ENCODE data around the gene TBC1D10A. TPM values are rescaled to one million over a fixed set of nuclear protein-coding genes. Genes with fewer than 3 reads are reported as not detected.
A peak's percentile ranks its signal among the peaks of the same experiment; 100 is the strongest.

The TBC1D10A gene
- total RNA-seq, 6 donors from 2014 or later: 22.6 to 61.0 (median 36.2) TPM

DNA sequence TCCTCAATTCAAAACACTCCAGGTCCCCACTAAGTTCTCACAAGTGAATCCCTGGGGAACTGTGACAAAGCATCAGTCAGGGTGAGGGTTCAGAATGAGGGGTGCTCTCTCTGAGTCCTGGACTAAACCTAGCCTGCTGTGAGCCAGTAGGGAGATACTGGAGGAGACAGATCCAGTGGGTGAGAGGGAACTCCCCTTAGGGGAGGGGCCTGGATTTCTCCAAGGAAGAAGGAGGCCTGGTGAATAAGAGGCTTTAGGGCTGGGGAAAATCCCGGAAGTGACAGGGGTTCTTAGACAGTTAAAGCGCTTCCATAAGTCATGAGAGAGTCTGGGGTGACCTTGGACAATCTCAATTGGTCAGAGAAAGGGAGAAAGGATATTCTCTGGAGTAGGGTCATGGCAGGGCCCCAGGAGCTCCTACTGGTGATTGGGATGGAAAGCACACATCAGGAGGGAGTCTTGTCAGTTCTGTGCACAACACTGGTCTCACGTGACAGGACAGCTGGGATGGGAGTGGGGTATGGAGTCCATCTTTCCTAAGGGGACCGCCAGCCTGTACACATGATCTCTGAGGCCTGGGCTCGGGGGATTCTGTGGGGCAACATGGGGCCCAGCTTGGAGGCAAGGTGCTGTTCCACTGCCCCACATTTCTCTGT, 1.5 kb downstream of the TBC1D10A start:
- WGBS, 2 donors: 47 to 57% methylated on average over 5 of the region's 5 CpGs
- Histone ChIP-seq H3K9me3 (no peaks in the 10 kb centered on the region), H3K4me3 (peak overlapping the region; percentile 98 to 100 (median 98)), H3K27me3 (no peaks in the 10 kb centered on the region), H3K4me1 (peaks cover 54 to 61% (median 57%) of the 10 kb centered on the region in 4 donors), H3K36me3 (peaks cover 0 to 14% (median 4%) of the 10 kb centered on the region in 4 donors), H3K27ac (peak overlapping the region; percentile 92 to 98 (median 95))
- peak in 1 of 2 donors; percentile 39 for TF ChIP-seq POLR2AphosphoS5 (IDR thresholded peaks at IDR 0.05)
- TF ChIP-seq EP300 (IDR thresholded peaks at IDR 0.05): no peak
- peak in 1 of 4 donors; percentile 33 for TF ChIP-seq POLR2A (IDR thresholded peaks at IDR 0.05)
- no peak for TF ChIP-seq CTCF (IDR thresholded peaks at IDR 0.05)
- ATAC-seq (ENCODE audit: low FRiP score in 2 of 2) (peak in 1 of 2 donors; percentile 67), DNase-seq (peak in 1 of 2 donors; percentile 78)

DNA sequence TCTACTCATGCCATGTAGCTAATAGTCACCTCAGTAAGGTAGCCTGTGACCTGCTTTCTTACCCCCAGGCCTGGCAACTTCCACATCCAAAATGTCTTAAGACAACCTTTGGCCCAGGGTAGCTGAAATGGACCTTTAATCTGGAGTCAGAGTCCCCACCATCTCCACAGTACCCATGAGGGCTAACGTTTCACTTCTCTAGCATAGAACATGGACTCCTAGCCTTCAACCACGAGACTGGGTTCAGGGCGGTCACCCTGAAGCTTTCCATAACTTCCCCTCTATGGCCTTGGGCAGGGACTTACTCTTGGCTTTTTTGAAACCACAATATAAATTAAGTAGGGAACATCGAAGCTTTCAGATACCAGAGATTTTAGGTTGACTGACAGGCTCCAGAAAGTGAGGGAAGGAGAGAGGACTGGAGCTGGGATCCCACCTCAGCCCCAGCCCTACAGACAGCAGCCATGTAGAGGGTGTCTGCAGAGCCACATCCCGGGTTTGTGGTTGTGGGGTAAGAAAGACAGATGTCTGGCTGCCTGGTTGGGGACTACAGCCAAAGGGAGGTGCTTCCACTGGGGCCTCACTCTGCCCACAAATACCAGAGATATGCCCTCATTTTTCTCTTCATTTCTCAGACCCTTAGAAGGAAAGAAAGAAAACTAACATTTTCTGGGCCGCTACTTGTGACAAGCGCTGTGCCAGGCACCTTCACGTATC, 2.6 kb downstream of the TBC1D10A start:
- no peaks in the 10 kb centered on the region for H3K9me3 ChIP-seq
- ATAC-seq (ENCODE audit: low FRiP score in 2 of 2): peak in 1 of 2 donors; percentile 22
- peaks cover 60 to 71% (median 67%) of the 10 kb centered on the region in 4 donors for H3K4me1 ChIP-seq
- H3K4me3 ChIP-seq: peak overlapping the region in 2 of 4 donors; percentile 99 to 100
- 47 to 50% methylated on average over 8 of the region's 8 CpGs for WGBS, 2 donors
- peak overlapping the region; percentile 92 to 98 (median 95) for H3K27ac ChIP-seq
- H3K36me3 ChIP-seq: peaks cover 0 to 12% (median 5%) of the 10 kb centered on the region in 4 donors
- DNase-seq: no peak
- TF ChIP-seq POLR2AphosphoS5 (IDR thresholded peaks at IDR 0.05) (no peak), CTCF (IDR thresholded peaks at IDR 0.05) (no peak), EP300 (IDR thresholded peaks at IDR 0.05) (no peak), POLR2A (IDR thresholded peaks at IDR 0.05) (no peak)
- H3K27me3 ChIP-seq: no peaks in the 10 kb centered on the region

DNA sequence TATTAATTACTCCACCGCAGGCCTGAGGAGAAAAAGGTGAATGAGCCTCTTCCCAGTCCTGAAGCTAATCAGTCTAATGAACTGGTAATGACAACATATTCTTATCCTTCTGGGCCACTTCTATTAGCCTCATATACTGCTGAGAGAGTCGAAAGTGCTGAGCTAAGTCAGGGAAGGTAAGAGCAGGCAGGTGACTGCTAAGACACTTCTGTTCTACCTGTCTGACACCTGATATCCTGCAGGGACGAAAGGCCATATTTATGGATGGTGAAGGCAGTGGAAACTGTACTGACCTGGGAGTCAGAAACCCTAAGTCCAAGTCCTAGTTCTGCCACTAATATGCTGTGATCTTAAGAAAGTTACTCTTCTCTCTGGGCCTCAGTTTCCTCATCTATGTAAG, 3.5 kb downstream of the TBC1D10A start:
- Histone ChIP-seq H3K9me3 (no peaks in the 10 kb centered on the region), H3K27me3 (no peaks in the 10 kb centered on the region), H3K4me1 (peaks cover 70 to 79% (median 76%) of the 10 kb centered on the region in 4 donors), H3K4me3 (no peak overlapping the region), H3K36me3 (peaks cover 0 to 15% (median 5%) of the 10 kb centered on the region in 4 donors), H3K27ac (peak overlapping the region in 2 of 4 donors; percentile 36 to 98)
- ATAC-seq (ENCODE audit: low FRiP score in 2 of 2) (no peak), DNase-seq (no peak)
- TF ChIP-seq POLR2A (IDR thresholded peaks at IDR 0.05): no peak
- no peak for TF ChIP-seq EP300 (IDR thresholded peaks at IDR 0.05)
- TF ChIP-seq CTCF (IDR thresholded peaks at IDR 0.05): no peak
- TF ChIP-seq POLR2AphosphoS5 (IDR thresholded peaks at IDR 0.05): no peak
- WGBS, 2 donors: 93 to 95% methylated on average over 2 to 3 of the region's 3 CpGs

DNA sequence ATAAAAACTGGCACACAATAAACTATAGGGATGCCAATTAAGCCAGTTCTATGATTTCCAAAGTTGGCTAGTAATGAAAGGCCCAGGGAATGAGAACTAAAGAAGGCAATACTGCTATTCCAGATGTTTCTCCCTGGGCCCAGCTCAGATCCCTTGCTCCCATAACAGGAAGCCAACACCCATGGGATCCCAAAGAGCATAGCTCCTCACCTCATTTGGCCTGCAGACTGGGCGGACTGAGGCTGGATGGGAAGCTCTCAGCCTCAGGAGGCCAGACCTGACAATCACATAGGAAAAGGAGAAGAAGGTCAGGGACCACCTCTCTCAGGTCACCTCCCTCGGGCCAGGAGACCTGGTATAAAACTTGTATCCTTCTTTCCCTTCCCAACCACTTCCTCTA, 5.3 kb downstream of the TBC1D10A start:
- DNase-seq: no peak
- WGBS, 2 donors: 60 to 74% methylated on average over 2 of the region's 2 CpGs
- no peak for ATAC-seq (ENCODE audit: low FRiP score in 2 of 2)
- TF ChIP-seq EP300 (IDR thresholded peaks at IDR 0.05) (no peak), CTCF (IDR thresholded peaks at IDR 0.05) (no peak), POLR2AphosphoS5 (IDR thresholded peaks at IDR 0.05) (no peak), POLR2A (IDR thresholded peaks at IDR 0.05) (no peak)
- peaks cover 0 to 19% (median 5%) of the 10 kb centered on the region in 4 donors for H3K36me3 ChIP-seq
- no peak overlapping the region for H3K4me3 ChIP-seq
- H3K27ac ChIP-seq: peak overlapping the region in 3 of 4 donors; percentile 49 to 69 (median 60)
- no peaks in the 10 kb centered on the region for H3K27me3 ChIP-seq
- no peaks in the 10 kb centered on the region for H3K9me3 ChIP-seq
- H3K4me1 ChIP-seq: peaks cover 66 to 87% (median 84%) of the 10 kb centered on the region in 4 donors
